GM12878 (cell line): Measurements from ENCODE around the gene LRRC66. TPM values are rescaled to one million over a fixed set of nuclear protein-coding genes. Genes with fewer than 3 reads are reported as not detected.

Experiments used
- ATAC-seq: fragments of 200-7000 bp; cut with Tn5 transposase; 3 replicates; pipeline ENCODE4 v1.9.1; 2020; ENCODE audit warnings: mild to moderate bottlenecking, moderate library complexity
- BruUV-seq: library from RNA; stranded (reverse); fragments of 400-500 nt; replicated peaks from 2 replicates; lab custom pipeline; 2021; lab: Mats Ljungman, UMichigan
- CTCF ChIA-PET: fragments of 300-600 bp; sonication (Branson Sonifier 250); formaldehyde crosslinking; extraction: SDS; loops from one replicate; lab custom pipeline; 2021; ENCODE audit warnings: inconsistent platforms; lab: Yijun Ruan, JAX
- POLR2A ChIA-PET: fragments of 350-600 bp; formaldehyde crosslinking; extraction: SDS; loops from one replicate; lab custom pipeline; 2021; ENCODE audit warnings: inconsistent platforms; lab: Charles Lee
- RAD21 ChIA-PET: fragments of 300-600 bp; sonication (Branson Sonifier 250); formaldehyde crosslinking; loops from one replicate; lab custom pipeline; 2023; ENCODE audit warnings: antibody characterized with exemption; ENCODE audit not compliant: unreplicated experiment; lab: Charles Lee
- SMC1A ChIA-PET: fragments of 300-600 bp; sonication (Branson Sonifier 250); formaldehyde crosslinking; loops from one replicate; lab custom pipeline; 2023; ENCODE audit not compliant: unreplicated experiment, uncharacterized antibody; lab: Charles Lee
- DNase-seq: peaks from one replicate; pipeline ENCODE4 v3.0.0-alpha.2; 2011; ENCODE audit warnings: low read depth, low spot score
- FAIRE-seq: peaks from 3 replicates; lab custom pipeline; 2011; peaks lifted over from hg19 to GRCh38; lab: Jason Lieb, UNC
- H2AFZ ChIP-seq: 2 replicates; pipeline ENCODE4 v1.6.0; 2011; ENCODE audit warnings: low read depth, low read length, control low read depth; ENCODE audit not compliant: control insufficient read depth
- H3K27ac ChIP-seq: 2 replicates; pipeline ENCODE4 v1.5.1; 2011; ENCODE audit warnings: control low read depth; ENCODE audit not compliant: control insufficient read depth, insufficient read depth
- H3K27me3 ChIP-seq, 2 experiments: replicated peaks in 1 of 2; 2 replicates each; pipeline versions ENCODE4 v1.6.0 to v1.6.1; 2011; ENCODE audit warnings: low read length in 1 of 2; ENCODE audit not compliant: control insufficient read depth in 2 of 2, insufficient read depth in 2 of 2
- H3K36me3 ChIP-seq, 2 experiments: 2 replicates each; pipeline ENCODE4 v1.5.1; 2011; ENCODE audit warnings: low read length in 1 of 2; ENCODE audit not compliant: control insufficient read depth in 2 of 2, insufficient read depth in 2 of 2
- H3K4me1 ChIP-seq: 2 replicates; pipeline ENCODE4 v1.6.1; 2011; ENCODE audit warnings: mild to moderate bottlenecking, low read length, moderate library complexity, mixed read lengths; ENCODE audit not compliant: control insufficient read depth, insufficient read depth
- H3K4me2 ChIP-seq: 2 replicates; pipeline ENCODE4 v1.6.0; 2011; ENCODE audit warnings: control low read depth; ENCODE audit not compliant: control insufficient read depth, insufficient read depth
- H3K4me3 ChIP-seq: fragments of 200-600 bp; sonication (generic); 2 replicates; pipeline ENCODE4 v1.5.1; 2016
- H3K79me2 ChIP-seq: 2 replicates; pipeline ENCODE4 v1.6.0; 2011; ENCODE audit warnings: low read length; ENCODE audit not compliant: control insufficient read depth, insufficient read depth
- H3K9ac ChIP-seq: 2 replicates; pipeline ENCODE4 v1.8.0; 2011; ENCODE audit warnings: low read length, control low read depth, mixed read lengths; ENCODE audit not compliant: control insufficient read depth, insufficient read depth
- H3K9me3 ChIP-seq: replicated peaks from 3 replicates; pipeline ENCODE4 v1.5.1; 2011; ENCODE audit warnings: mild to moderate bottlenecking, low read length; ENCODE audit not compliant: control insufficient read depth, insufficient read depth
- H4K20me1 ChIP-seq: 2 replicates; pipeline ENCODE4 v1.6.0; 2011; ENCODE audit not compliant: control insufficient read depth, insufficient read depth
- DPF2 ChIP-seq: fragments of 450-650 bp; IDR thresholded peaks from 2 replicates; pipeline ENCODE4 v1.6.1; 2017; ENCODE audit warnings: mild to moderate bottlenecking
- JUND ChIP-seq: IDR thresholded peaks from 2 replicates; pipeline ENCODE4 v1.6.1; 2012; ENCODE audit warnings: low read depth, mild to moderate bottlenecking, low read length, improper control_type of control experiment, moderate library complexity
- NFXL1 ChIP-seq: fragments of 450-650 bp; IDR thresholded peaks from 2 replicates; pipeline ENCODE4 v1.6.1; 2017; ENCODE audit warnings: antibody characterized with exemption, mild to moderate bottlenecking, borderline replicate concordance
- WGBS: methylation state at CpG from one replicate; pipeline ENCODE4 v1.1.6; 2016; ENCODE audit warnings: low lambda C conversion rate; ENCODE audit not compliant: insufficient replicate concordance, insufficient coverage; ENCODE audit errors: missing lambda C conversion rate; 5-methylcytosine and 5-hydroxymethylcytosine counted together
- in situ Hi-C: fragments of 300-500 bp; cut with MboI; formaldehyde crosslinking; loops from 9 replicates; pipeline ENCODE4 v1.14.3; 2018; ENCODE audit warnings: mixed read lengths
- intact Hi-C: fragments of 100-400 bp; cut with micrococcal nuclease; formaldehyde crosslinking; loops from one replicate; pipeline ENCODE4 v1.14.2; 2022; ENCODE audit not compliant: unreplicated experiment
- polyA plus RNA-seq, 11 experiments: library from polyadenylated mRNA; depleted of rRNA in 4 of 11; unstranded in 6 of 11; stranded (reverse) in 5 of 11; fragments of >200 nt; fragmentation: Nextera tagmentation in 4 of 11; fragmentation: Illumina TruSeq in 1 of 11; extraction: Ambion mirVana in 4 of 11; extraction: Trizol in 1 of 11; gene quantifications; 1 replicate in 1 of 11; 2 replicates in 10 of 11; pipeline versions ENCODE4 v1.2.1 to v1.2.3, GENCODE V29; 2011 to 2016; ENCODE audit warnings: inconsistent platforms in 2 of 11, missing spikeins in 2 of 11, low read depth in 1 of 11
- total RNA-seq, 4 experiments: library from RNA; depleted of rRNA in 3 of 4; stranded (reverse); fragments of >200 nt in 3 of 4; fragmentation: Illumina TruSeq in 1 of 4; extraction: Trizol in 1 of 4; gene quantifications; 2 replicates each; pipeline versions ENCODE4 v1.2.1 to v1.2.3, GENCODE V29; 2013 to 2021
- TF ChIP-seq, protein P1 (sequence below): fragments of 450-650 bp; IDR thresholded peaks from 2 replicates; pipeline ENCODE4 v1.6.1; 2017; ENCODE audit warnings: mild to moderate bottlenecking
- TF ChIP-seq, protein P2 (sequence below): IDR thresholded peaks from 2 replicates; pipeline ENCODE4 v1.6.1; 2012; ENCODE audit warnings: low read length, inconsistent platforms
- TF ChIP-seq, protein P3 (sequence below): fragments of 450-650 bp; IDR thresholded peaks from 2 replicates; pipeline ENCODE4 v1.6.1; 2018; ENCODE audit warnings: mild to moderate bottlenecking, low read depth, moderate library complexity; ENCODE audit not compliant: partially characterized antibody
- TF ChIP-seq, protein P4 (sequence below): fragments of 450-650 bp; IDR thresholded peaks from 2 replicates; pipeline ENCODE4 v1.6.1; 2017; ENCODE audit warnings: antibody characterized with exemption, mild to moderate bottlenecking, moderate library complexity

LRRC66 gene
- total and polyA plus RNA-seq, 10 of the 15 experiments (the other 5 are each of a cell fraction or from before 2014, with no cell fraction given): 0.02 to 0.18 (median 0.09) TPM; not detected in 2

DNA sequence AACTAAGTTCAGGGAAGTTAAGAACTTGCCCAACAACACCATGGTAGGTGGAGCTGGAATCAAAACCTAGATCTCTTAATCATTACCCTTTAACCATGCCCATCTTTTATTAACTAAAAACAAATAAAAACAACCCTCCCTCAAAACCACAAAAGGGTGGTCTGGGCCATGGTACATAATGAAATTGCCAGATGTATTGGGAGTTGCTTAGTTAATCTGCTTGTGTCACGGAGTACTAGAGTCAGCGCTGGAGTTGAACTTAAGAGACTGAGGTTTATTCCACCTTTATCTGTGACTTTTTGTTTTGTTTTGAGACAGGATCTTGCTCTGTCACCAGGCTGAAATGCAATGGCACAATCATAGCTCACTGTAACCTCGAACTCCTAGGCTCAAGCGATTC is 13.3 kb downstream of the LRRC66 start:
- no peak for FAIRE-seq

More for the DNA sequence above, 13.3 kb downstream of the LRRC66 start:
- POLR2A ChIA-PET: no interaction called here
- SMC1A ChIA-PET: no interaction called here
- Histone ChIP-seq H3K36me3 (no peaks in the 10 kb centered on the region), H3K4me1 (no peaks in the 10 kb centered on the region), H3K27ac (no peak overlapping the region), H4K20me1 (no peaks in the 10 kb centered on the region), H3K4me2 (no peak overlapping the region), H3K27me3 (no peaks in the 10 kb centered on the region), H3K9me3 (no peaks in the 10 kb centered on the region), H3K79me2 (no peaks in the 10 kb centered on the region), H3K4me3 (no peak overlapping the region), H3K9ac (no peak overlapping the region), H2AFZ (no peak overlapping the region)
- no TSS peak for BruUV-seq
- DNase-seq (no peak), ATAC-seq (no peak)
- CTCF ChIA-PET: no interaction called here
- in situ Hi-C loops: no loop called here
- WGBS: 86% methylated on average over 4 of the region's 4 CpGs
- intact Hi-C loops: no loop called here
- RAD21 ChIA-PET: no interaction called here
- TF ChIP-seq JUND (no peak), NFXL1 (no peak), DPF2 (no peak)
- TF ChIP-seq, protein P1, sequence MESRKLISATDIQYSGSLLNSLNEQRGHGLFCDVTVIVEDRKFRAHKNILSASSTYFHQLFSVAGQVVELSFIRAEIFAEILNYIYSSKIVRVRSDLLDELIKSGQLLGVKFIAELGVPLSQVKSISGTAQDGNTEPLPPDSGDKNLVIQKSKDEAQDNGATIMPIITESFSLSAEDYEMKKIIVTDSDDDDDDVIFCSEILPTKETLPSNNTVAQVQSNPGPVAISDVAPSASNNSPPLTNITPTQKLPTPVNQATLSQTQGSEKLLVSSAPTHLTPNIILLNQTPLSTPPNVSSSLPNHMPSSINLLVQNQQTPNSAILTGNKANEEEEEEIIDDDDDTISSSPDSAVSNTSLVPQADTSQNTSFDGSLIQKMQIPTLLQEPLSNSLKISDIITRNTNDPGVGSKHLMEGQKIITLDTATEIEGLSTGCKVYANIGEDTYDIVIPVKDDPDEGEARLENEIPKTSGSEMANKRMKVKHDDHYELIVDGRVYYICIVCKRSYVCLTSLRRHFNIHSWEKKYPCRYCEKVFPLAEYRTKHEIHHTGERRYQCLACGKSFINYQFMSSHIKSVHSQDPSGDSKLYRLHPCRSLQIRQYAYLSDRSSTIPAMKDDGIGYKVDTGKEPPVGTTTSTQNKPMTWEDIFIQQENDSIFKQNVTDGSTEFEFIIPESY: no peak
- TF ChIP-seq, protein P2, sequence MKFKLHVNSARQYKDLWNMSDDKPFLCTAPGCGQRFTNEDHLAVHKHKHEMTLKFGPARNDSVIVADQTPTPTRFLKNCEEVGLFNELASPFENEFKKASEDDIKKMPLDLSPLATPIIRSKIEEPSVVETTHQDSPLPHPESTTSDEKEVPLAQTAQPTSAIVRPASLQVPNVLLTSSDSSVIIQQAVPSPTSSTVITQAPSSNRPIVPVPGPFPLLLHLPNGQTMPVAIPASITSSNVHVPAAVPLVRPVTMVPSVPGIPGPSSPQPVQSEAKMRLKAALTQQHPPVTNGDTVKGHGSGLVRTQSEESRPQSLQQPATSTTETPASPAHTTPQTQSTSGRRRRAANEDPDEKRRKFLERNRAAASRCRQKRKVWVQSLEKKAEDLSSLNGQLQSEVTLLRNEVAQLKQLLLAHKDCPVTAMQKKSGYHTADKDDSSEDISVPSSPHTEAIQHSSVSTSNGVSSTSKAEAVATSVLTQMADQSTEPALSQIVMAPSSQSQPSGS: no peak
- TF ChIP-seq, protein P3, sequence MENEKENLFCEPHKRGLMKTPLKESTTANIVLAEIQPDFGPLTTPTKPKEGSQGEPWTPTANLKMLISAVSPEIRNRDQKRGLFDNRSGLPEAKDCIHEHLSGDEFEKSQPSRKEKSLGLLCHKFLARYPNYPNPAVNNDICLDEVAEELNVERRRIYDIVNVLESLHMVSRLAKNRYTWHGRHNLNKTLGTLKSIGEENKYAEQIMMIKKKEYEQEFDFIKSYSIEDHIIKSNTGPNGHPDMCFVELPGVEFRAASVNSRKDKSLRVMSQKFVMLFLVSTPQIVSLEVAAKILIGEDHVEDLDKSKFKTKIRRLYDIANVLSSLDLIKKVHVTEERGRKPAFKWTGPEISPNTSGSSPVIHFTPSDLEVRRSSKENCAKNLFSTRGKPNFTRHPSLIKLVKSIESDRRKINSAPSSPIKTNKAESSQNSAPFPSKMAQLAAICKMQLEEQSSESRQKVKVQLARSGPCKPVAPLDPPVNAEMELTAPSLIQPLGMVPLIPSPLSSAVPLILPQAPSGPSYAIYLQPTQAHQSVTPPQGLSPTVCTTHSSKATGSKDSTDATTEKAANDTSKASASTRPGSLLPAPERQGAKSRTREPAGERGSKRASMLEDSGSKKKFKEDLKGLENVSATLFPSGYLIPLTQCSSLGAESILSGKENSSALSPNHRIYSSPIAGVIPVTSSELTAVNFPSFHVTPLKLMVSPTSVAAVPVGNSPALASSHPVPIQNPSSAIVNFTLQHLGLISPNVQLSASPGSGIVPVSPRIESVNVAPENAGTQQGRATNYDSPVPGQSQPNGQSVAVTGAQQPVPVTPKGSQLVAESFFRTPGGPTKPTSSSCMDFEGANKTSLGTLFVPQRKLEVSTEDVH: no peak
- TF ChIP-seq, protein P4, sequence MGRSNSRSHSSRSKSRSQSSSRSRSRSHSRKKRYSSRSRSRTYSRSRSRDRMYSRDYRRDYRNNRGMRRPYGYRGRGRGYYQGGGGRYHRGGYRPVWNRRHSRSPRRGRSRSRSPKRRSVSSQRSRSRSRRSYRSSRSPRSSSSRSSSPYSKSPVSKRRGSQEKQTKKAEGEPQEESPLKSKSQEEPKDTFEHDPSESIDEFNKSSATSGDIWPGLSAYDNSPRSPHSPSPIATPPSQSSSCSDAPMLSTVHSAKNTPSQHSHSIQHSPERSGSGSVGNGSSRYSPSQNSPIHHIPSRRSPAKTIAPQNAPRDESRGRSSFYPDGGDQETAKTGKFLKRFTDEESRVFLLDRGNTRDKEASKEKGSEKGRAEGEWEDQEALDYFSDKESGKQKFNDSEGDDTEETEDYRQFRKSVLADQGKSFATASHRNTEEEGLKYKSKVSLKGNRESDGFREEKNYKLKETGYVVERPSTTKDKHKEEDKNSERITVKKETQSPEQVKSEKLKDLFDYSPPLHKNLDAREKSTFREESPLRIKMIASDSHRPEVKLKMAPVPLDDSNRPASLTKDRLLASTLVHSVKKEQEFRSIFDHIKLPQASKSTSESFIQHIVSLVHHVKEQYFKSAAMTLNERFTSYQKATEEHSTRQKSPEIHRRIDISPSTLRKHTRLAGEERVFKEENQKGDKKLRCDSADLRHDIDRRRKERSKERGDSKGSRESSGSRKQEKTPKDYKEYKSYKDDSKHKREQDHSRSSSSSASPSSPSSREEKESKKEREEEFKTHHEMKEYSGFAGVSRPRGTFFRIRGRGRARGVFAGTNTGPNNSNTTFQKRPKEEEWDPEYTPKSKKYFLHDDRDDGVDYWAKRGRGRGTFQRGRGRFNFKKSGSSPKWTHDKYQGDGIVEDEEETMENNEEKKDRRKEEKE: no peak
